HEK293 (cell line): ENCODE data around the gene MS4A14.

Experiments used
- CTCF ChIA-PET: fragments of 350-600 bp; formaldehyde crosslinking; extraction: SDS; loops from one replicate; lab custom pipeline; 2021; ENCODE audit warnings: antibody characterized with exemption; lab: Yijun Ruan, JAX
- POLR2A ChIA-PET: fragments of 300-600 bp; formaldehyde crosslinking; extraction: SDS; loops from one replicate; lab custom pipeline; 2020; ENCODE audit warnings: antibody characterized with exemption, inconsistent platforms; lab: Yijun Ruan, JAX
- H3K27ac ChIP-seq: fragments of 200-500 bp; sonication (Bioruptor generic); 2 replicates; pipeline ENCODE4 v1.5.1; 2014; ENCODE audit warnings: low read depth, low read length, control low read depth, inconsistent platforms; ENCODE audit errors: extremely low read depth
- H3K36me3 ChIP-seq, 2 experiments: fragments of 200-500 bp in 1 of 2; sonication (Bioruptor generic) in 1 of 2; 1 replicate in 1 of 2; 2 replicates in 1 of 2; pipeline ENCODE4 v1.5.1; 2014 to 2017; ENCODE audit warnings: inconsistent platforms in 2 of 2, low read length in 2 of 2; ENCODE audit not compliant: control insufficient read depth in 2 of 2, insufficient read depth in 1 of 2
- H3K4me1 ChIP-seq: fragments of 200-500 bp; sonication (Bioruptor generic); 2 replicates; pipeline ENCODE4 v1.5.1; 2014; ENCODE audit warnings: mild to moderate bottlenecking, low read length, inconsistent platforms; ENCODE audit not compliant: control insufficient read depth, insufficient read depth
- H3K4me3 ChIP-seq: 2 replicates; pipeline ENCODE4 v1.5.1; 2011; ENCODE audit warnings: low read depth, mild to moderate bottlenecking, control low read depth, low read length, moderate library complexity
- H3K9me3 ChIP-seq: fragments of 200-500 bp; sonication (Bioruptor generic); 2 replicates; pipeline ENCODE4 v1.5.1; 2014; ENCODE audit warnings: low read depth, low read length, inconsistent platforms; ENCODE audit not compliant: control insufficient read depth, insufficient read depth
- EGR2 ChIP-seq: fragments of 450-650 bp; formaldehyde crosslinking; IDR thresholded peaks from 2 replicates; pipeline ENCODE4 v1.5.1; 2016; ENCODE audit warnings: low read depth, missing biosample characterization, missing genetic modification characterization
- HOXC10 ChIP-seq: sonication (generic); formaldehyde crosslinking; IDR thresholded peaks from 2 replicates; pipeline ENCODE4 v1.8.1; 2023; ENCODE audit warnings: mild to moderate bottlenecking, missing genetic modification reagents
- MEIS1 ChIP-seq: sonication (generic); formaldehyde crosslinking; IDR thresholded peaks from 2 replicates; pipeline ENCODE4 v1.8.1; 2022; ENCODE audit warnings: missing genetic modification reagents, mild to moderate bottlenecking, borderline replicate concordance
- PRDM2 ChIP-seq: fragments of 450-650 bp; formaldehyde crosslinking; IDR thresholded peaks from 2 replicates; pipeline ENCODE4 v1.5.1; 2016; ENCODE audit warnings: missing biosample characterization, missing genetic modification characterization, borderline replicate concordance
- PRDM4 ChIP-seq: fragments of 450-650 bp; formaldehyde crosslinking; IDR thresholded peaks from 2 replicates; pipeline ENCODE4 v1.5.1; 2017; ENCODE audit warnings: missing biosample characterization, missing genetic modification characterization
- TCF7L2 ChIP-seq: IDR thresholded peaks from 2 replicates; pipeline ENCODE4 v1.6.1; 2011; ENCODE audit warnings: low read depth, mild to moderate bottlenecking, inconsistent platforms, low read length, moderate library complexity, borderline replicate concordance
- ZFP3 ChIP-seq: fragments of 450-650 bp; formaldehyde crosslinking; IDR thresholded peaks from 2 replicates; pipeline ENCODE4 v1.5.1; 2016; ENCODE audit warnings: low read depth, missing biosample characterization, missing genetic modification characterization
- ZNF114 ChIP-seq: fragments of 450-650 bp; formaldehyde crosslinking; IDR thresholded peaks from 2 replicates; pipeline ENCODE4 v1.5.0; 2017; ENCODE audit warnings: missing biosample characterization, missing genetic modification characterization
- ZNF133 ChIP-seq: fragments of 450-650 bp; formaldehyde crosslinking; IDR thresholded peaks from 2 replicates; pipeline ENCODE4 v1.5.1; 2016; ENCODE audit warnings: missing biosample characterization, missing genetic modification characterization
- ZNF19 ChIP-seq: fragments of 450-650 bp; formaldehyde crosslinking; IDR thresholded peaks from 2 replicates; pipeline ENCODE4; 2016; ENCODE audit warnings: missing biosample characterization, missing genetic modification characterization, low read depth
- ZNF2 ChIP-seq: fragments of 450-650 bp; formaldehyde crosslinking; IDR thresholded peaks from 2 replicates; pipeline ENCODE4 v1.5.1; 2016; ENCODE audit warnings: missing biosample characterization, missing genetic modification characterization
- ZNF280C ChIP-seq: fragments of 450-650 bp; formaldehyde crosslinking; IDR thresholded peaks from 2 replicates; pipeline ENCODE4 v1.5.1; 2016; ENCODE audit warnings: missing biosample characterization, missing genetic modification characterization
- ZNF362 ChIP-seq: fragments of 450-650 bp; formaldehyde crosslinking; IDR thresholded peaks from 2 replicates; pipeline ENCODE4 v1.5.1; 2016; ENCODE audit warnings: missing biosample characterization, missing genetic modification characterization
- ZNF558 ChIP-seq: fragments of 450-650 bp; formaldehyde crosslinking; IDR thresholded peaks from 2 replicates; pipeline ENCODE4 v1.5.1; 2016; ENCODE audit warnings: missing biosample characterization, missing genetic modification characterization
- ZNF600 ChIP-seq: fragments of 450-650 bp; formaldehyde crosslinking; IDR thresholded peaks from 2 replicates; pipeline ENCODE4 v1.5.1; 2016; ENCODE audit warnings: missing biosample characterization, missing genetic modification characterization
- ZNF654 ChIP-seq: fragments of 450-650 bp; formaldehyde crosslinking; IDR thresholded peaks from 2 replicates; pipeline ENCODE4 v1.5.1; 2016; ENCODE audit warnings: low read depth, missing biosample characterization, missing genetic modification characterization
- ZNF701 ChIP-seq: fragments of 450-650 bp; formaldehyde crosslinking; IDR thresholded peaks from 2 replicates; pipeline ENCODE4 v1.5.1; 2016; ENCODE audit warnings: missing biosample characterization, missing genetic modification characterization
- ZXDB ChIP-seq: fragments of 450-650 bp; formaldehyde crosslinking; IDR thresholded peaks from 2 replicates; pipeline ENCODE4 v1.5.1; 2016; ENCODE audit warnings: missing biosample characterization, missing genetic modification characterization
- TF ChIP-seq, protein P1 (sequence below): fragments of 450-650 bp; formaldehyde crosslinking; IDR thresholded peaks from 2 replicates; pipeline ENCODE4 v1.5.1; 2016; ENCODE audit warnings: missing biosample characterization, missing genetic modification characterization

Gene MS4A14

DNA sequence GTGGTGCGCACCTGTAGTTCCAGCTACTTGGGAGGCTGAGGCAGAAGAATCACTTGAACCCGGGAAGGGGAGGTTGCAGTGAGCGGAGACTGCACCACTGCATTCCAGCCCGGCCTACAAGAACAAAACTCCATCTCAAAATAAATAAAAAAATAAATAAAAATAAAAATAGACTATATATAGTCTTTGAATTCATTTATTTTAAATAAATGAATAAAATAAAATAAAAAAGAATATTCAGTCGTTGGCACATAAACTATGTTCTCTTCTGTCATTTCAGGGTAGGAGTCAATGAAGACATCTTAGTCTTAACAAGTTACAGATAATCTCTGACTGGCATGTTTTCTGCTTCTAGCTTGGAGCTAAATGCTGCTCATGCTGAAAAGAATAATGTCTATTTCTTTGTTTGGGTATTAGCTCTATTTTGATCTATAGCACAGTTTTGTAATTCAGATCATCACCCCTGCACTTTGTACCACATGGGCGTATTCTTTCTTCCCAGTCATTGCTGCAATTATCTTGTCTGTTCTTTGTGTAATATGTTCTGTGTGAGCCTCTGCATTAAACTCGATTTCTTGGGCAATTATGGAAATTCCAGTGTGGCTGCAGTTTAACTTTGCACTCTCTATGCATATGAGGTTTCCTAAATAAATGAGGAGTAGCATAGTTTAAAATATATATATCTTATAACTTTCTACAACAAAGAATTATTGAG, 1.4 kb upstream of the MS4A14 start:
- Histone ChIP-seq H3K36me3 (no peaks in the 10 kb centered on the region), H3K4me1 (no peaks in the 10 kb centered on the region), H3K4me3 (no peak overlapping the region), H3K27ac (no peak overlapping the region), H3K9me3 (no peaks in the 10 kb centered on the region)
- POLR2A ChIA-PET = no interaction called here
- CTCF ChIA-PET = interaction anchor here (0.8 kb wide), 1 partner anchor 115 kb away, joined by 3 read pairs; no protein-coding TSS in a partner anchor
- TF ChIP-seq ZNF114 (tag by site-specific recombination) (no peak), ZXDB (no peak), ZFP3 (tag by site-specific recombination) (no peak), ZNF2 (tag by site-specific recombination) (no peak)

GRCh38 chr11:60396799-60397198, 540 bp downstream of the MS4A14 start:
- POLR2A ChIA-PET = no interaction called here
- no peak overlapping the region for H3K4me3 ChIP-seq
- TF ChIP-seq ZNF362 (no peak), ZNF19 (tag by site-specific recombination) (no peak), MEIS1 (no peak), ZNF600 (no peak), TCF7L2 (no peak), ZNF701 (tag by site-specific recombination) (no peak), ZNF114 (tag by site-specific recombination) (no peak), ZNF558 (tag by site-specific recombination) (no peak), EGR2 (no peak), PRDM2 (tag by site-specific recombination) (no peak), HOXC10 (CRISPR knock-in tag) (no peak)
- TF ChIP-seq, all 188 proteins: peak for 0
- Histone ChIP-seq H3K9me3 (no peaks in the 10 kb centered on the region), H3K36me3 (no peaks in the 10 kb centered on the region), H3K4me1 (no peaks in the 10 kb centered on the region), H3K27ac (no peak overlapping the region)
- CTCF ChIA-PET = interaction anchor here (0.6 to 1.0 kb wide), 2 partner anchors 34 to 52 kb away, joined by 3 read pairs; no protein-coding TSS in a partner anchor

DNA sequence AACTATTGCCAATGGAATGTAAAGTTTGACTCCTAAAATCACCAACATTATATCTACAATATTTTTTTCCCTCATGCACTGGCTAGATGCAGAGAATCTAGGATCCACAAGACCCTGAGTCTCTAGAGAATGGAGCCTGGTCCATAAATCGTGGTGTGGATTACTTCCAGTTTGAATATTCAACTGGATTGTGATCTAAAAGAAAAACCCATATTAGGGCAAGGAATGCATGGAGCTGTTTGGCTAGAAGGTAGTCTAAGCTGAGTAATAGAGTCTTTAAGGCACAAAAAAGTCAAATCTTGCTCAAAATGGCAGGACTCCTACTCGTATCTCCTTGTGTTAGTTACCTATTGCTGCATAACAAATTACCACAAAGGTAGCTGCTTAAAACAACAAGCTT, 23.8 kb downstream of the MS4A14 start:
- Histone ChIP-seq H3K27ac (no peak overlapping the region), H3K36me3 (no peaks in the 10 kb centered on the region), H3K4me1 (no peaks in the 10 kb centered on the region), H3K9me3 (no peaks in the 10 kb centered on the region), H3K4me3 (no peak overlapping the region)
- CTCF ChIA-PET = no interaction called here
- POLR2A ChIA-PET = no interaction called here
- TF ChIP-seq PRDM4 (tag by site-specific recombination) (no peak), ZNF654 (tag by site-specific recombination) (no peak), ZNF280C (tag by site-specific recombination) (no peak), ZNF133 (tag by site-specific recombination) (no peak)
- TF ChIP-seq, protein P1, sequence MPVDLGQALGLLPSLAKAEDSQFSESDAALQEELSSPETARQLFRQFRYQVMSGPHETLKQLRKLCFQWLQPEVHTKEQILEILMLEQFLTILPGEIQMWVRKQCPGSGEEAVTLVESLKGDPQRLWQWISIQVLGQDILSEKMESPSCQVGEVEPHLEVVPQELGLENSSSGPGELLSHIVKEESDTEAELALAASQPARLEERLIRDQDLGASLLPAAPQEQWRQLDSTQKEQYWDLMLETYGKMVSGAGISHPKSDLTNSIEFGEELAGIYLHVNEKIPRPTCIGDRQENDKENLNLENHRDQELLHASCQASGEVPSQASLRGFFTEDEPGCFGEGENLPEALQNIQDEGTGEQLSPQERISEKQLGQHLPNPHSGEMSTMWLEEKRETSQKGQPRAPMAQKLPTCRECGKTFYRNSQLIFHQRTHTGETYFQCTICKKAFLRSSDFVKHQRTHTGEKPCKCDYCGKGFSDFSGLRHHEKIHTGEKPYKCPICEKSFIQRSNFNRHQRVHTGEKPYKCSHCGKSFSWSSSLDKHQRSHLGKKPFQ (tag by site-specific recombination) = no peak
